Activated CD4-positive, alpha-beta T cell treated with anti-CD3 and anti-CD28 coated beads, Interleukin-10, Interleukin-2, amounts not matched to agents 100 ng/mL and 50 ng/mL, durations not matched to agents 16 hours and 8 hours (primary cell): Measurements from ENCODE around the gene DCP1A.
"Not testable (repeated sequence)": the region's sequence is repeated elsewhere in the genome, so short reads cannot be mapped to it uniquely, and the experiment has no call there.

Source experiments
- DNase-seq: peaks from one replicate; pipeline ENCODE4 v3.0.0-alpha.2; 2020

The DCP1A gene

DNA sequence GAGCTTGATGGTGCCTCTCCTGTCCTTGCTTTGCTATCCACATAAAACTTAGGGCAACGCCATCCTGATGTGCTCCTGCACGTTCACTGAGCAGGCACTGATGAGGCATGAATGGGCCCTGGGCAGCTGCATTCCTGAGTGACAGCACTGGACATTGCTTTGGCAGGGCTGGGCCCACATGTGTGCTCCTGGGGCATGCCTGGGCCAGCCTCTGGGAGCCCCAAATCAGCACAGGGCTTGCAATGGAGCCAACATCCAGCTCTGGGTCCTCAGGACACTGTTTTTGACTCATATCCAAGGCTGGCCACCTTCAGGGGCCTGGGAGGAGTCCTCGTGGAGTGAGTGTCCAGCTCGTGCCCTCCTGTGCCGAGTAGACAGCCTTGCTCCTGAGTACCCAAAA, 85.6 kb downstream of the DCP1A start:
- no peak for DNase-seq

DNA sequence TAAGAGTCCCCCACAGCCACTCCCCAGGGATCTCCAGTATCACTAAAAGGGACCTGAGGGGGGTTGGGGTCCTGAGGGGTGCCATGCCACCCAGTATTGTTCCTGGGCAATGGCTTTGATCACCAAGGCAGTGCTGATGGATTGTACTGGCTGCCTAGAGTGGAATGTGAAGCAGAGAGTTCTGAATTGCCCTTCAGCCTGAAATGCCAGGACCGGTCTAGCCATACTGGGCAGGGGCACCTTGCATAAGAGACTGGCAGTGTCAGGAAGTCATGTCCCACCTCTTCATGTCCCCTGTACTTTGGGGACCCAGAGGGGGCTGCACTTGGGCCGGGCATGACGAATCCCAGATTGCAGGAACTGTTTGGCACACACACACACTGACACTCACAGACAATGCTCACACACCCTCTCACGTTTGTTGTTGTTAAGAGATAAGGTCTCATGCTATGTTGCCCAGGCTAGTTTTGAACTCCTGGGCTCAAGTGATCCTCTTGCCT, 87.0 kb downstream of the DCP1A start:
- no peak for DNase-seq

DNA sequence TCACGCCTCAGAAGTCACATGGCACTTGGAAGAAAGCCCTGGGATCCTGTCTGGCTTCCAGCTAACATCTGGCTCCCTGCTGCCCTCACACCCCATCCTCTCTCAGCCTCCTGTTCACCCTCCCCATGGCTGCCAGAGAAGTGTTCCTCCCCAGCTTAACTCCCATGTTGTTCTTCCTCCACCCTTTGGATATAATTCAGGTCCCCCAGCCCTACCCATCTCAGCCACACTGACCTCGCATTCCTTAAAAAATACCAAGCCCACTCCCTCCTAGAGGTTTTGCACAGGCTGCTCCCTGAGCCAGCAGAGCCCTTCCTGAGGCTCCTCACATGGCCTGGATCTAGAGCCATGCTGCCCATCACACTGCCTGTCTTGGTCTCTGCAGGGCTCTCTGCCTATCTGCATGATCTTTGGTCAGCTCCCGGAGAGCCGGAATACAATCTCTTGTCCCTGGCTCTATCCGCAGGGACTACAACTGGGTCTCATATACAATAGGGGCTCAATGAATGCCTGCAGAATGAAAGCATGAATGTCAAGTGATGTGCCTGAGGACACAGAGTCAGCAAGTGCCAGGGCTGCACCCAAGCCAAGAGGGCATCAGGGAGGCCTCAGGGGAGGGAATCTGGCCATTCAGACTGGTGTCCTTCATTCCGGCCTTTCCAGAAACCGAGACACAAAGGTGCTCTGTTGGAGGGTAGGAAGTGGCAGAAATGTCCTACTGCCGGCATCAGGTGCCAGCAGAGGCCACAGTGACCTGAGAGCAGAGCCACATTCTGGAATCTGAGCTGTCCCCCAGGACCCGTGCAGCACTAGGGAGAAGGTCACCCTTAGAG, 87.7 kb downstream of the DCP1A start:
- no peak for DNase-seq

DNA sequence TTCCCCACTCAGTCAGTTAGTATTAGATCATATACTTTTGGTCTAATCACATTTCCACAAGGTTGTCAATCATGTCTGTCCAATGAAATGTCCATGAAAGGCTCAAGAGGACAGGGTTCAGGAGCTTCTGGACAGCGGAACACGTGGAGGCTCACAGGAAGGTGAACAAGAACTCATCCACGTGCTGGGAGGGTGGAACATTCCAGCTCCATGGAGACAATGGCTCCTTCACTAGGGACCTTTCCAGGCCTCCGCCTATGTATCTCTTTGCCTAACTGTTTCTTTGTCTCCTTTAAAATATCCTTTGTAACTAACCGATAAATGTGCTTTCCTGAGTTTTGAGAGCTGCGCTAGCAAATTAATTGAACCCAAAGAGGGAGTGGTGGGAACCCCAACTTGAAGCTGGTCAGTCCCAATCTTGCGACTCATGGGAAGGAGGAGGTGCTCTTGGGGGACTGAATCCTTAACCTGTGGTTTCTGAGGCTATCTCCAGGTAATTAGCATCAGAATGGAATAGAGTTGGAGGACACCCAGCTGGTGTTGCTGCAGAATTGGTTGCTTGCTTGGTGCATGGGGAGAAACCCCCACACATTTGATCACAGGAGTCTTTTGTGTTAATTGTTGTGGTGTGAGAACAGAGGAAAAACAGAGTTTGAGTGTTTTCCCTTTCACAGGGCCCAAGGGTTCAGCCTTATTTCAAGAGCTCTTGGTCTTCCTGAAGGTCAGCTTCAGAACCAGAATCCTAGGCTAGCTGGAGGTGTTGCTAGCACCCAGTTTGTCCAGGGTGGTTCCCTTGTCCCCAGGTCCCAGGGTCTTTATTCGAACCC, 88.5 kb downstream of the DCP1A start:
- DNase-seq: no peak

DNA sequence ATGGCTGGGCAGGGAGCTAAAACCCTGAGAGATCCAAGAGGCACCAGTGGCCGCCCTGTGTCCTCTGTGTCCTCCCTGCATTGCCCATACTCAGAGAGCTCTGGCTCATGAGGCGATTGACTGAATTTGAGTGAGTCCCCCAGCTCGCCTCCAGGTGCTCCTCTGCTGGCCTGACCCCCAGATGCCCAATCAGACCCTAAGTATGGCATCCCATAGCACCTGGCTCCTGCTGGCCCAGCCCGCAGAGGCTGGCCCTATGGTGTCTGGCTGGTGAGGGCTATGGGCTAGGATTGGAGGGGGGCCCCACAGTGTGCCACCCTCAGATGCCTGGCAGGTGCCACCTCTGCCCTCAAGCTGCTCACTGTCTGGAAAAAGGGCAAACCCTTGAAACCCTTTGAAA, 89.9 kb downstream of the DCP1A start:
- DNase-seq: no peak

DNA sequence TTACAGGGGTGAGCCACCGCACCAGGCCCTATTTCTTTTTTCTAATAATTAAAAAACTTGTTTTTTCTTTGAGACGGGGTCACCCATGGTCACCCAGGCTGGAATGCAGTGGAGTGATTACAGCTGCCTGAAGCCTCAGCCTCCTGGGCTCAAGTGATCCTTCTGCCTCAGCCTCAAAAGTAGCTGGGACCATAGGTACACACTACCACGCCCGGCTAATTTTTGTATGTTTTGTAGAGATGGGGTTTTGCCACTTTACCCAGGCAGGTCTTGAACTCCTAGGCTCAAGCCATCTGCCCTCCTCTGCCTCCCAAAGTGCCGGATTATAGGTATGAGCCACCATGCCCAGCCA, 90.7 kb downstream of the DCP1A start:
- no peak for DNase-seq

DNA sequence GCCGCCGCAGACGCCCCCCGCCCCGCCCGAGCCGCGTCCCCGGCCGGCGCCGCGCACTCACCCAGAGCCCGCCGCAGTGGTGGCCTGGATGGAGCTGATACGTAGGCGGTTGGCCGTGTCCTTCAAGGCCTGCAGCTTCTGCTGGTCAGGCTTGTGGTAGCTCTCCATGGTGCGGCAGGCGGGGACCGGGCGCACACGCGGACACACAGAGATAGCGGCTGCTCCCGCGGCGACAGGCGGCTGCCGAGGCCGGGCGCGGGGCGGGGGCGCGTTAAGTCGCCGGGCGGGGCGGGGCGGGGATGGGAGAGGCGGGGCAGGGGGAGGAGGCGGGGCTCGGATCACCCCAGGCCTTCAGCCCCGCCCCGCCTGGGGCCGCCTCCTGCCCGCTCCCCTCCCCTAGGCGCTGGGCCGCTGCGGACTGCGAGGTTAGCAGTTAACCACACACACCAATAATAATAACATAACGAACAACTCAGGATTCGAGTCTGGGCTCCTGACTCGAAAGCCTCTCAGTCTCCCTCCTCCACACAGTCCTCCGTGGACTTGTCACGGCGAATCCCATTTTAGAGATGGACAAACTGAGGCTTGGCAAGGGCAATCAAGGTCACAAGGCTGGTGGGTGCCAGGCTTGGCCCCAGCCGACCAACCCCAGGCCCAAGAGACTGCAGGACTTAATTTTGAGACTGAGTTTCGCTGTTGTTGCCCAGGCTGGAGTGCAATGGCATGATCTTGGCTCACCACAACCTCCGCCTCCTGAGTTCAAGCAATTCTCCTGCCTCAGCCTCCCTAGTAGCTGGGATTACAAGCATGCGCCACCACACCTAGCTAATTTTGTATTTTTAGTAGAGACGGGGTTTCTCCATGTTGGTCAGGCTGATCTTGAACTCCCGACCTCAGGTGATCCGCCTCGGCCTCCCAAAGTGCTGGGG, 91.3 kb downstream of the DCP1A start, which contains the start of gene TKT:
Gene TKT, minus strand, starts transcription at position 248 of the 929 bp plus-strand sequence. Its CDS starts 80 bp downstream, at position 168.
- peak; percentile 93 for DNase-seq

DNA sequence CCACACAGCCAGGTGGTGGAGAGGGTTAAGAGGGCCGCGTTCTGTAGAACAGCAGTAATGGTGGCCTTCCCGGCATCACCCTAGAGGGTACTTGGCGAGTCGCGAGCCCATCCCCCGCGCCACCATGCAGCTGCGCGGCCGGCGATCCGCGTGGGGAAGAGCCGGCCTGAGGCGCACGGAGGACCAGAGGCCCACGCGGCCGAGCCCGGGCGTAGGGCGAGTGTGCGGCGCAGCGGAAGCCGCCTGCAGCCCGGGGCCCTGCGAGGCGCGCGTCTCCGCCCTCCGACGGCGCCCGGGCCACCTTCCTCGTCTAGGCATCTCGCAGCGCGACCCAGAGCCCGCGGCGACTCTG, 91.9 kb downstream of the DCP1A start:
- peak; percentile 49 for DNase-seq

DNA sequence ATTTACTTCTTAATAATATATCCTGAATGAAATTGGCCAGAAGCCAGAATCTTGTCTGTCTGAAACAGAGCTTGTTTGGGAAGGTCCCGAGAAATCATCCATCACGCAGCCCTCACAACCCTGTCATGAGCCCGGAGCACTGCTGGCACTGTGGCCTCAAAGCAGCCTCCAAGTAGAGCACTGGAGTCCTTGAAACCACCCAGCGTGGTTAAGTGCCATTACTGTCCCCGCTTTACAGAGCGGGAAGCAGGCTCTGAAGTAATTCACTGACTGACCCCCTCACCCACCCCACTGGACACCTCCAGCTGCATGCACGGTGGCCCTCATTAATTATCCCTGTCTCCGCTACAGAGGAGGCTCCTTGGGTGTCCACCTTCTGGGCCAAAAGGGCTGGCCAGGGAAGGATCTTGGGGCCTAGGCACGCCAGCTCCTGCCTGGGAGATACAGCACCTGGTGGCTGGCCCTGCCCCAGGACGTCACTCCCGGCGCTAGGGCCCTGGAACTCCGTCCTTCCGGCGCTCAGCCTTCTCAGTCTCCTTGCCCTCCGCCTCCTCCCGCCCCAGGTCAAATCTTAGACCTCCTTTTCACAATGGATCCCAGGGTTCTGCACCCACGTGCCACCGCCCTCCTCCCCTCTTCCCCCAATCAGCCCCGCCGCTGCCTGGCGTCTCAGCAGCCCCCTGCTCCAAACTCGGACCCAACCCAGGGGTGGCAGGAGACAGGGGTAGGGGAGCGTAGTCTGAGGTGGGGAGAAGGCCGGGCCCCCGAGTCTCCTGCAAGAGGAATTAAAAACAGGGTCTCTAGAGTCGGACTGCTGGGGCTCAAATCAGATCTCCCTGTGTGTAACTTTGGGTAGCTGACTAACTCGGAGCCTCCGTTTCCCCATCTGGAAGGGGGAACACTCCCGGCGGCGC, 92.6 kb downstream of the DCP1A start:
- DNase-seq: peak; percentile 76

DNA sequence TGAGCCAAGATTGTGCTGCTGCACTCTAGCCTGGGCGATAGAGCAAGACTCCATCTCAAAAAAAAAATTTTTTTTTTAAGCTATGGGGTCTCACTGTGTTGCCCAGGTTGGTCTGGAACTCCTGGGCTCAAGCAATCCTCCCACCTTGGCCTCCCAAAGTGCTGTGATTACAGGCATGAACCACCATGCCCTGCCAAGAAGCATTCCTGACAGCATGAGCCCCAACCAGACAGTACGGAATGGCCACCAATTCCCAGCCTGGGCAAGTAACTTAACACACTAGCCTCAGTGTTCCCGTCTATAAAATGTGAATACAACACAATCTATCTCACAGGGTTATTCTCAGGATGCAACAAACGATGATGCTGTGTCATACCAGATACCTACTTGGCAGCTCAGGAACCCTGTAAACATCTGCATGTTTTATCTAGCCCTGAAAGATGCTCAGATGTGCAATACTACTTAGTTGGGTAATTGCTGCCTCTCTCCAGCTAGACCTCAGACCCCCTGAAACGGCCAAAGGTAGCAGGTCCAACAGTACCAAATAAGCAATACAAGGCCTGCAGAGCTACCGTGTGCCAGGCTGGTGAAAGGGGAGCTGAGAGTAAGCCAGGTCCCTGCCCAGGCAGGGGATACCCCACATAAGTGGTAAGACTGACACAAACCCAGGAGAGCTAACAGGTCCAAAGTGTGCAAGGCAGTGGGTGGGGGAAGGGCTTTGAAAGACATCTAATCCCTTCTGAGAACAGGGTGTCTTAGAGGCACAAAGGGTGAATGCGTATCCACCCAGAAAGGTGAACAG, 93.4 kb downstream of the DCP1A start:
- peak; percentile 15 for DNase-seq

DNA sequence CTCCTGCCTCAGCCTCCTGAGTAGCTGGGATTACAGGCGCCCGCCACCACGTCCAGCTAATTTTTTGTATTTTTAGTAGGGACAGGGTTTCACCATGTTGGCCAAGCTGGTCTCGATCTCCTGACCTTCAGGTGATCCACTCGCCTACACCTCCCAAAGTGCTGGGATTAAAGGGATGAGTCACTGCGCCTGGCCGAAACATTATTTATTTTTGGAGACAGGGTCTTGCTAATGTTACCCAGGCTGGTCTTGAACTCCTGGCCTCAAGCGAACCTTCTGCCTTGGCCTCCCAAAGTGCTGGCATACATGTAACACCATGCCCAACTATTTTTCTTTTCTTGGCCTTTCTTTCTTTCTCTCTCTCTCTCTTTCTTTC, 94.4 kb downstream of the DCP1A start:
- DNase-seq: not testable (repeated sequence)

DNA sequence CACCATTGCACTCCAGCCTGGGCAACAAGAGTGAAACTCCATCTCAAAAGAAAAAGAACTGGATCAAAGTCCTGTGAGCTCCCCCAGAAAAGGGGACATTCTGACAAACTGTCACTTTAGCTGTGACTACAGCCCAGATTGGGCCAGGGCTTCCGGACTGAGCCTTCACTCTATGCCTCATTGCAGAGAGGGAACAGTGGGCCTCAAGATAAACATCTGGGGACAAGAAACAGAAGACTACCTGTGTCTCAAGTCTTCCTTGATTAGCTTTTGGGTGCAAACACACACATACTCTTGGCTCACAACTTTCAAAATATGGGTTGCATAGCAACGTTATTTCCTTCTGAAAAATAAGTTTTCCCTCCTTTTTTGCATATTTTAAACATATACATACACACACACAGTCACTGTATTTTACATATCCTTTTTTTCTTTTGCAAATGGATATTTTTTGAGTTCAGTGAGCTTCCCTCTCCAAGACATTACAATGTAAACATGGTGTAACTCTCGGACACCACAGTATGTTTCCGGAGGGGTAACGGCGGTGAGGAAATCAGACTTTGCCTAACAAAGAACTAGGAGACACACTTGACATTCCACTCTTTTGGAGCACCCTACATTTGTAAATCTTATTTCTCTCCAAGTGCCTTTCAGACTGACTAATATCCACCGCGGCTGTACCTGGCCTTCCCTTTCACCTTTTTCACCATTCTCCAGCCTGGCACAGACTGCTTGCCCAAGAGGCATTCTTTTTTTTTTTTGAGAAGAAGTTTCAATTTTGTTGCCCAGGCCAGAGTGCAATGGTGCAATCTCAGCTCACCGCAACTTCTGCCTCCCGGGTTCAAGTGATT, 95.0 kb downstream of the DCP1A start:
- DNase-seq: peak; percentile 22

DNA sequence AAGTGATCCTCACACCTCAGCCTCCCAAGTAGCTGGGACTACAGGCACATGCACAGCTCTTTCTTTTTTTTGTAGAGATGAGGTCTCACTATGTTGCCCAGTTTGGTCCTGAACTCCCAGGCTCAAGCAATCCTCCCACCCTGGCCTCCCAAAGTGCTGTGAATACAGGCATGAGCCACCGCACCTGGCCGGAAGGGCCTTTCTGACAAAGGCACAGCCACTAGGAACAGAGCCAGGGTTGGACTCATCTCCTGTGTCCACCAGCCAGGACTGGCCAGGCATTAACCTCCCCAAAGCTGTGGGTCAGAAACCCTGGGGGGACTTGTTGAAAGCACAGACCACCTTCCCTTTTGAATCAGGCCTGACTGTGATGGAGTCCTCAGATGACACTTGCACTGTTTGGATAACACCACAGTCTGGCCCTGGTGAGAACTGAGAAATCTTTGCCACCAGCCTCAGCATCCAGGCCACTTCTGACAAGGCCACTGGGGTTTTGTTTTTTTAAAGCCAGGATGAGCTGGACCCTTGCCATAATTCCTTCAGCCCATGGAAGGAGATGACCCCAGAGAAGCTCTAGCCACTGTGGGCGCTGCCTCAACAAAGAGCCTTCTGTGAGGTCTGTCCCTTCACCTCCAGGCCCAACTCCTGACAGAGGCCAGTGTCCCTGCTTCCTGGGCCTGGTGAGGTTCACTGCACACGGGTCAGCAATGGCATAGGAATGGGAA, 96.3 kb downstream of the DCP1A start:
- DNase-seq: no peak

DNA sequence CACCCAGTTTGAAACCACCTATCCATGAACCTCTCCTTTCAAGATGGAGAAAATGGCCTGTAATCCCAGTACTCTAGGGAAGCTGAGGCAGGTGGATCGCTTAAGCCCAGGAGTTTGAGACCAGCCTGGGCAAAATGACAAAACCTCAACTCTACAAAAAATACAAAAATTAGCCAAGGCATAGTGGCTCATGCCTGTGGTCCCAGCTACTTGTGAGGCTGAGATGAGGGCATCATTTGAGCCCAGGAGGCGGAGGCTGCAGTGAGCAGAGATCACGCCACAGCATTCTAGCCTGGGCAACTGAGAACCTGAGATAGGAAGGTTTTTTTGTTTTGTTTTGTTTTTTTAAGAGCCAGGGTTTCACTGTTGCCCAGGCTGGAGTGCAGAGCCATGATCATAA, 96.9 kb downstream of the DCP1A start:
- DNase-seq: no peak

DNA sequence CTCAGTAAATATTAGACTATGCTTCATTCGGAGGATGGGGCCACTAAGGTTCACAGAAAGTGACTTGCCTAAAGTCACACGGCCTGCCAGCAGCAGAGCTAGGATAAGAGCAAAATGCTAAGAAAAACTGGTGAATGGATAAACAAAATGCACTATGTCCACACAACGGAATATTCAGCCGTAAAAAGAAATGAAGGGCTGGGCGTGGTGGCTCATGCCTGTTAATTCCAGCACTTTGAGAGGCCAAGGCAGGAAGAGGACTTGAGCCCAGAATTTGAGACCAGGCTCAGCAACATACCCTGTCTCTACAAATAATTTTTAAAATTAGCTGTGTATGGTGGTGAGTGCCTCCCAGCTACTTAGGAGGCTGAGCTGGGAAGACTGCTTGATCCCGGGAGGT, 99.2 kb downstream of the DCP1A start:
- DNase-seq: no peak

DNA sequence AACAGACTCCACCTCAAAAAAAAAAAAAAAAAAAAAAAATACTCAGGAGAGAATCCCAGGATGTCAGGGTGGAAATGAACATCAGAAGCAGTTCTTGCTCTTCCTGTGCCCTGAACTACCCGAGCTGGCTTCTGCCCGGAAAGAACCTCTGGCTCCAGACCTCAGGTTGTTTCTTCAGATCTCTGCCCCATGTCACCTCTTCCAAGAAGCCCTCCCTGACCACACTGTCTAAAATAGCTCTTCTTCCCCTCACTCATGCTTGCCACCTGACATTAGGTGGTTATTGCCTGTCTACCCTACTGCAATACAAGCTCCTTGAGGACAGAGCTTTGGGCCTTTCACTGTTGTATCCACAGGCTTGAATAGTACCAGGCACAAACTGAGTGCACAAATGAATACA, 99.7 kb downstream of the DCP1A start:
- DNase-seq: no peak

DNA sequence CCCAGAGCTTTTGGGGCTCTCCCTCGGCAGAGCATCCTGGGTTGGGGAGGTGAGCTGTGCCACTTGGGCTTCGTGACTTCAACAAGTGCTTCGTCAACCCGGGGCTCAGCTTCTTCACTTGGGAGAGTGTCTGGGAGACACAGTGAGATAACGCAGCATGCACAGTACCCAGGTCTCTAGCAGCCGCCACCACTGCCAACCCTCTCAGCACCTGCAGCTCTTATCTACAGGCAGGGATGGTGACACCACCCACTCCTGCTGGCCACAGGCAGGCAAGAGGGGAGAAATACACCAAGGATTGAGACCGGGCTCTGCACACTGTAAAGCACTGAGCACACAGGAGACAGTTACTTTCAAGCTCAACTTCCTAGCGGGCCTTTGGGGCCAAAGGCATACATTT, 103.1 kb downstream of the DCP1A start:
- no peak for DNase-seq

DNA sequence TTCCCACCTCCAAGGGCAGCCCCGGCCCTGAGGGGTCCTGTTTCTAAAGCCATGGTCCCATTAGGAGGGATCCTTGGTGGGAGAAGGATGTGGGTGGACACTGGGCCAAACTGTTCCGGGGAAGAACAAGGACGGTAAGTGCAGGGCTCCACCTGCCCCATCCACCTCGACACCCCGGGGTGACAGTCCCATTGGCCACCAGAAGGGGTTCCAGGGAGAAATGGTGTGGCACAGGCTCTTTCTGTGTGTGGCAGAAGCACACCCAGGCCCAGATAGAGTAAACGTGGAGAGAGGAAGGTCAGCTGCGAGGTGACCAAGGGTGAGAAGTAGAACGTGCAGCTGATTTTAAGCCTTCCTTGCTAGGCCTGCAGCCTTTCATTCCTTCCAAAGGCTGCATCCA, 103.6 kb downstream of the DCP1A start:
- no peak for DNase-seq

DNA sequence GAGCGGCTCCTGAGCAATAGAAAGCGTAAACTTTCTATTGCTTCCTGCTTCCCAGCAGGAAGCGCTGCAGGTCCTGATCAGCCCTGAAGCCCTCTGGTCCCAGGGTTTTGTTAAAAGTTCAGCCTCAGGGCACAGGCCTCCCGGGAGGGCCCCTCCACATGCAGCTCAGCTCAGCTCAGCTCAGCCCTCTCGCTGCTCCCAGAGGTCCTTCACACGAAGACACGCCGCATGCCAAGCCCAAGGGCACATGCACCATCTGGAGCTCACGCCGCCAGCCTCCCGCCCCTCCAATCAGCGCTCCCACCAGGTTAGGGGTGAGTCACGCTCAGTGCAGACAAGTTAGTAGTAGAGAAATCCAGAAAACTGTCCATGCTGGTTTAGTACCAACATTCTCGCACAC, 104.2 kb downstream of the DCP1A start:
- DNase-seq: no peak
